Activated naive CD4-positive, alpha-beta T cell treated with anti-CD3 and anti-CD28 coated beads, Interleukin-2, amount 50 U/mL, for 72 hours (primary cell): ENCODE measurements around the gene PDX1. TPM values are rescaled to one million over a fixed set of nuclear protein-coding genes. Genes with fewer than 3 reads are reported as not detected.

ENCODE experiments used
- ATAC-seq, 2 donors: fragments of 150-1000 bp; cut with Tn5 transposase; 2 replicates each; pipeline ENCODE4 v1.10.0; 2021; ENCODE audit warnings: mild to moderate bottlenecking in 2 of 2, moderate library complexity in 2 of 2
- DNase-seq, 2 donors: peaks; one replicate each; pipeline ENCODE4 v3.0.0; 2021 to 2022; ENCODE audit warnings: low spot score in 2 of 2
- H3K27ac Mint-ChIP-seq, 2 donors: one replicate each; pipeline ENCODE4 v1.8.0; 2022; ENCODE audit warnings: mild to moderate bottlenecking in 2 of 2, mixed read lengths in 2 of 2
- H3K36me3 Mint-ChIP-seq, 2 donors: one replicate each; pipeline ENCODE4 v1.8.0; 2022; ENCODE audit warnings: mixed read lengths in 2 of 2
- H3K9me3 Mint-ChIP-seq, 2 donors: one replicate each; pipeline ENCODE4 v1.8.0; 2022; ENCODE audit warnings: mixed read lengths in 2 of 2
- total RNA-seq, 2 donors: library from RNA; stranded (reverse); gene quantifications; one replicate each; pipeline ENCODE4 v1.2.3, GENCODE V29; 2022

The PDX1 gene
- not detected for total RNA-seq

DNA sequence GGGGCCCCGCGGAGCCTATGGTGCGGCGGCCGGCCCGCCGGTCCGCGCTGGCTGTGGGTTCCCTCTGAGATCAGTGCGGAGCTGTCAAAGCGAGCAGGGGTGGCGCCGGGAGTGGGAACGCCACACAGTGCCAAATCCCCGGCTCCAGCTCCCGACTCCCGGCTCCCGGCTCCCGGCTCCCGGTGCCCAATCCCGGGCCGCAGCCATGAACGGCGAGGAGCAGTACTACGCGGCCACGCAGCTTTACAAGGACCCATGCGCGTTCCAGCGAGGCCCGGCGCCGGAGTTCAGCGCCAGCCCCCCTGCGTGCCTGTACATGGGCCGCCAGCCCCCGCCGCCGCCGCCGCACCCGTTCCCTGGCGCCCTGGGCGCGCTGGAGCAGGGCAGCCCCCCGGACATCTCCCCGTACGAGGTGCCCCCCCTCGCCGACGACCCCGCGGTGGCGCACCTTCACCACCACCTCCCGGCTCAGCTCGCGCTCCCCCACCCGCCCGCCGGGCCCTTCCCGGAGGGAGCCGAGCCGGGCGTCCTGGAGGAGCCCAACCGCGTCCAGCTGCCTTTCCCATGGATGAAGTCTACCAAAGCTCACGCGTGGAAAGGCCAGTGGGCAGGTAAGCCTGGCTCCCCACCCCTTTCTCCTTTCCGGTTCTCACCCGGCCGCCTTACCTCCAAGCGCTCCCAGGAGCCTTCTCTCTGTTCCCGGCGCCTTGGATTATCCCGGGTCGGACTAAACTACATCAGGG is at the start of gene PDX1:
Gene PDX1 (plus strand): TSS at position 67 of the 743 bp plus-strand sequence. CDS start 139 bp downstream, at position 206.
- ATAC-seq (peak; percentile 64 to 84), DNase-seq (peak in 1 of 2 donors; percentile 53)
- Mint-ChIP-seq H3K9me3 (no peaks in the 10 kb centered on the region), H3K27ac (no peak within 1 kb of the TSS), H3K36me3 (peaks cover 8 to 9% of the 10 kb centered on the region in 2 donors)

DNA sequence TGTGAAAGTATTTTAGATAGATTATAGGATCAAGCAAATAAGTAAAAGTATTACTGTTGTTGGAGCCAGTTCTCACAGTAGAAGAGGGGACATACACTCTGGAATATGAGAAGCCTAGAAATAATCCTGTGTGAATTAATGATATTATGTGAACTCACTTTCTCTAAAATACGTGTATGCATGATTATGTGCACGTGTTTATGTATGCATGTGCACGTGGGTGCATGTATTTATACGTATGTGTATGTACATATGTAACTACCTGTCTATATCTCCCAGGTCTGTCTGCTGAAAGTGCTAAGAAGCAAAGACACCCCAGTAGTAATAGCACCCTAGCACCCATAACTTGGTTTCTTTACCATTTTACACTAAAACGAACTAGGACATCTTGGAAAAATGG is 41.5 kb upstream of the PDX1 start:
- Mint-ChIP-seq H3K36me3 (peaks cover 0 to 4% of the 10 kb centered on the region in 2 donors), H3K27ac (no peak overlapping the region), H3K9me3 (no peaks in the 10 kb centered on the region)
- DNase-seq: no peak
- ATAC-seq: no peak

DNA sequence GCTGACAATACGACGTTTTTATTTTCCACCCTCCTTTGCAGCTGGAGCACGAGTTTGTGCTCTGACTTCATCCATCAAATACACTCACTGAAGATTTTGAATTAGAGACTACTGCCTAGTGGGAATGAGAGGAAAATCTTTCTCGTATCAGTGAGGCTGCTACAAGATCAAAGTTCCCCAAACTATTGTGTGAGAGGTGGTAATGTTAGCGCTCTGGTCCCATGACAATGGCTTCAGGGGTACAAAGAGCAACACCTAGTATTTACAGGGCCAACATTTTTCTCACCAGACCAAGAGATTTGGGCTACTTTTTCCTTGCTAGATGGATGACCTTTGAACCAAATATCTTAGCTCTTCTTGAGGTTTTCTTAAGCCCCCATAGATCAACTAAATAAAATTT is 30.3 kb upstream of the PDX1 start:
- Mint-ChIP-seq H3K27ac (no peak overlapping the region), H3K36me3 (peaks cover 0 to 14% of the 10 kb centered on the region in 2 donors), H3K9me3 (peaks cover 0 to 12% of the 10 kb centered on the region in 2 donors)
- DNase-seq (no peak), ATAC-seq (no peak)

DNA sequence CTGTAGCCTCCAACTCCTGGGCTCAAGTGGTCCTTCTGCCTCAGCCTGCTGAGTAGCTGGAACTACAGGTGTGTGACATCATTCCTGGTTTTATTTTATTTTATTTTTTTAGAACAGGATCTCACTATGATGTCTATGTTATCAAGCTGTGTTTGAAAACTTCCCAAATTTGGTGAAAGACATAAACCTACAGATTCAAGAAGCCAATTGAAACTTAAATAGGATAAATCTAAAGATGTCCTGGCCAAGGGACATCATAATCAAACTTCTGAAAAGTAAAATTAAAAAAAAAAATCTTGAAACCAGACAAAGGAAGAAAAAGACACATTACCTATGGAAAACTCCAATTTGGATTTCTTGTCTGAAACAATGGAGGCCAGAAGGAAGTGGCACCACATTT is 23.1 kb upstream of the PDX1 start:
- Mint-ChIP-seq H3K9me3 (peaks cover 0 to 12% of the 10 kb centered on the region in 2 donors), H3K27ac (no peak overlapping the region), H3K36me3 (peaks cover 0 to 14% of the 10 kb centered on the region in 2 donors)
- ATAC-seq (no peak), DNase-seq (no peak)

DNA sequence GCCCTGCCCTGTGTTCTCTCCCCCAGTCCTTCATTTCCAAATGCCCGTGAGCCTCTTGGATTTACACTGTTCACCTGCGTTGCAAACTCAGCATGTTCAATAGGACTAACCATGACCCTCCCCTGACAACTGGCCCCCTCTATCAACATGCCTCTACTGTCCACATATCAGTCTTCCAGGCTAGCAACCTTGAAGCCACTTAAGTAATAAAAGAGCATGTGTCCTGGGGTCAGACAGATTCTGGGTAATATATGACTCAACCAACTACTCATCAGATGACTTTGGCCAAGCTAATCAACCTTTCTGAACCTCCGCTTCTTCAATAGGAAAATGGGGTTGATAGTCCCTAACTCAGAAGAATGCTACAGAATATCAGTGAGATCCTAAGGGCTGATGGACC is 15.1 kb upstream of the PDX1 start:
- no peaks in the 10 kb centered on the region for H3K9me3 Mint-ChIP-seq
- no peak for DNase-seq
- no peak overlapping the region for H3K27ac Mint-ChIP-seq
- no peak for ATAC-seq
- no peaks in the 10 kb centered on the region for H3K36me3 Mint-ChIP-seq

DNA sequence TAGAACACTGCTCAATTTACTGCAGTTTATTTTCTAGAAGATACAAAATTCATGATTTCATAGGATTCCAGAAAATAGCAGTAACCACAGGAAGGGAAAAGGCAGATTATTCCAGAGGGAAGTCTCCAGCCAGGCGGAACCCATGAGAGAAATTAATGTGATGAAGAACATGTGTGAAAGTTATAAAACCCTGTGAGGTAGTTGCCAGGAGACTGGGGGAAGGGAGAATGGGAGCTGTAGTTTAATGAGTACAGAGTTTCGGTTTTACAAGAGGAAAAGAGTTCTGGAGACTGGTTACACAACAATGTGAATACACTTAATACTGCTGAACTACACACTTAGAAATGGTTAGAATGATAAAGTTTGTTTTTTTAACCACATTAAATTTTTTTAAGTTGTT is 14.2 kb upstream of the PDX1 start:
- no peak for DNase-seq
- ATAC-seq: no peak
- Mint-ChIP-seq H3K36me3 (no peaks in the 10 kb centered on the region), H3K27ac (no peak overlapping the region), H3K9me3 (no peaks in the 10 kb centered on the region)

DNA sequence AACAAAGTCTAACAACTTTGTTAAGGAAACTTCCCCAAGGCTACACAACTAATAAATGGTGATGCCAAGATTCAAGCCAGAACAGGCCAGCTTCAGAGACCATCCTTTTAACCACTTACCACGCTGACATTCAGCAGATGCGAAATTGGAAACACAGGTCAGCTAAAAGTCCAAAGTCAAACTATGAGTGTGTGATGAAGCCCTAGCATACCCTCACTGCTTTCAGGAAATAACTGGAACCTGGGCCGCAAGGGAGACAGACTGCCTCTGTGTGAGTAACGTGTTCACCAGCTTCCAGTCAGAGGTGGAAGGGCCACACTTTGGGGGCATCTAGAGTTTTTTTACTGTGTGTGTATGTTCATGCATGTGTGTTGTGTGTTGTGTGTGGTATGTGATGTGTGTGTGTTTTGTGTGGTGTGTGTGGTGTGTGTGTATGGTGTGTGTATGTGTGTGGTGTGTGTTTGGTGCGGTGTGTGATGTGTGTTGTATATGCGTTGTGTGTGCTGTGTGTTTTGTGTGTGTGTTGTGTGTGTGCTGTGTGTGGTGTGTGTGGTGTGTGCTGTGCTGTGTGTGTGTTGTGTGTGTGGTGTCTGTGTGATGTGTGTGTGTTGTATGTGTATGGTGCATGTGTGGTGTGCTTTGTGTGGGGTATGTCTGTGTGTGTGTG is 12.5 kb upstream of the PDX1 start:
- no peaks in the 10 kb centered on the region for H3K9me3 Mint-ChIP-seq
- no peak overlapping the region for H3K27ac Mint-ChIP-seq
- DNase-seq: no peak
- H3K36me3 Mint-ChIP-seq: no peaks in the 10 kb centered on the region
- no peak for ATAC-seq

DNA sequence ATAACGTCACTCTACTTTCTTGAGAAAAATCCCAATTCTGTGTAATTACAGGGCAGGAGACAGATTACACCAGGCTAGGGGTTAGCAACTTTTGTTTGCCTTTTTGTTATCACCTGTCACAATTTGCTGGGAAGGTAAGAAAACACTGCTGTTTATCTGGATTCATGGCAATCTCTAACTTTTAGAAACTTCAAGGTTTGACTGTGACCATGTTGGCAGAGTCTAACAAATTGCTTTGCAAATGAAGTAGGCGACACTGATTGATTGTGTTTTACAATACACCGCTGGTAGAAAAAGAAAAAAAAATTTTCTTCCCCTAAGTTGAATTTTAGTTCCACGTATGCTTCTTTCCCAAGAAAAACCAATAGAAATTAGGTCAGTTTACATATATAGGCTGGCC is 10.4 kb upstream of the PDX1 start:
- ATAC-seq (no peak), DNase-seq (no peak)
- Mint-ChIP-seq H3K27ac (no peak overlapping the region), H3K36me3 (no peaks in the 10 kb centered on the region), H3K9me3 (no peaks in the 10 kb centered on the region)

DNA sequence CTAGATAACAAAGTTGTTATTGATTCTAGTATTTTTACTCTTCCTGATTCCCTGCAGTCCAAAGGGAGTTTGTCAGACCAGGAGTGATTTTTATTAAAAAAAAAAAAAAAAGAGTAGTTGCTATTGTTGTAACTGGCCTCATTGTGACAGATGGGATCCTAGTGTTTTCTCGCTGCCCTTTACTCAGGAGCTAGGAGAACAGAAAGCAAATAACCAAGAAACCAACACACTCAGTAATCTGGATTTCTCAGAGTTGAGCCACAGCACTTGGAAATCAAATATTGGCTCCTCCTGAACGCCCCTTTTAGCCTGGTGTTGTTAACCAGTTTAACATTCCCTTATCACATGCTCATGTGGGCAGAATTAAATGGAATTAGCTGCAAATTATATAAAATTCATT is 8.3 kb upstream of the PDX1 start:
- no peak for DNase-seq
- no peaks in the 10 kb centered on the region for H3K36me3 Mint-ChIP-seq
- H3K27ac Mint-ChIP-seq: no peak overlapping the region
- H3K9me3 Mint-ChIP-seq: no peaks in the 10 kb centered on the region
- ATAC-seq: no peak

DNA sequence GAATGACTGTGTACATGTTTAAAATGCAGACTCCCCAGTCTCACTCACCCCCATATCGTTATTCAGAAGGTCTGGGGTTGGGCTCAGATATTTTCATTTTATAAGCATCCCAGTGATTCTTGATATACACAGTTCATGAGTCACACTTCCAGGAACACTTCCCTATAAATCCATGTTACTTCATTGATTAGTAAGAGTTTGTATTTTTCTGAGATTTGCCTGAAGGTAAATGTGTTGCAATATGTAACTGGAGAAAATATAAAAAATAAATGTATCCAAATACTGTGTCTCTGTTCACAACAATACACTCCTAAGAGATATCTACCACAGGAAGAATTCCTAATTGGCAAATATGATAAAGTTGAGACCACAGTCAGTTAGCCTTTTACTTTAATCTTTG is 6.6 kb upstream of the PDX1 start:
- H3K9me3 Mint-ChIP-seq: no peaks in the 10 kb centered on the region
- no peak overlapping the region for H3K27ac Mint-ChIP-seq
- DNase-seq (no peak), ATAC-seq (no peak)
- H3K36me3 Mint-ChIP-seq: peaks cover 0 to 5% of the 10 kb centered on the region in 2 donors

DNA sequence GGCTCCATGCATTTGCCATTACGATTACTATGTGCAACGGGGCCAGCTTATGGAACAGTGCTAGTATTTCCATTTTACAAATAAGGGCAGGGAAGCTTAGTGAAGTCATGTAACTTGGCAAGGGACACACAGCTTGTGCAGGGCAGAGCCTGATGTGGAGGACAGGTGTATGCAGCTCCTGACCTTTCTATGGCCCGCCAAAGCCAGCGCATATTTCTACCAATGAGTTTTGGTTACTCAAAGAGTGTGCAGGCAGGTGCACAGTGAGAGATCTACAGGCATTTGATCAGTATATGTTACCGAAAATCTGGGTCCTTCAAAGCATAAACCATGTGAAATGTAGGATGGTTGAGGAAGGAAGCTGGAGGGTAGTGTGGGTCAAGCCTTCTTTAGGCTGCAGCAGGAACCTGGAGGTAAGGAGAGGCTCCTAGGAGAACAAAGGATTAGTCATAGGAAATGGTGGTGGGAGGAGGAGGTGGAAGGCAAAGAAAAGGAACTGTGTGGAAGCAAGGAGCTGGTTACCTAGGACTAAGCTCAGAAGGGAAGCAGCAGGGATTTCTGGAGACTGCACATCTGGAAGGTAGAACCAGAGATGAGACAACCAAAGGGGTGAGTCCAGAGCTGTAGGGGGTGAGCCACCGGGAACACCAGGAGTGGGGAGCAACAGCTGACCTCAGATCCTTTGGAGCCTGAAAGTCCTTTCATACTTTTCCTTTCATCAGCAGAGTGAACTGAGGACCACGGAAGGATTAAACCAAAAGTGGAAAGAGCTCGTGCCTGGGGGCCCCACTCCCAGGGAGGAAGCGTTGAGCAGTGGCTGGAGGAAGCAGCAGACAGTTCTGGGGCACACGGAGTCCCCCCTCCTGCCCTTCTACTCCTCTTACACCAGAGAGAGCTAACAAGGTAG is 4.2 kb upstream of the PDX1 start:
- DNase-seq (no peak), ATAC-seq (no peak)
- Mint-ChIP-seq H3K36me3 (peaks cover 0 to 8% of the 10 kb centered on the region in 2 donors), H3K27ac (no peak overlapping the region), H3K9me3 (no peaks in the 10 kb centered on the region)

DNA sequence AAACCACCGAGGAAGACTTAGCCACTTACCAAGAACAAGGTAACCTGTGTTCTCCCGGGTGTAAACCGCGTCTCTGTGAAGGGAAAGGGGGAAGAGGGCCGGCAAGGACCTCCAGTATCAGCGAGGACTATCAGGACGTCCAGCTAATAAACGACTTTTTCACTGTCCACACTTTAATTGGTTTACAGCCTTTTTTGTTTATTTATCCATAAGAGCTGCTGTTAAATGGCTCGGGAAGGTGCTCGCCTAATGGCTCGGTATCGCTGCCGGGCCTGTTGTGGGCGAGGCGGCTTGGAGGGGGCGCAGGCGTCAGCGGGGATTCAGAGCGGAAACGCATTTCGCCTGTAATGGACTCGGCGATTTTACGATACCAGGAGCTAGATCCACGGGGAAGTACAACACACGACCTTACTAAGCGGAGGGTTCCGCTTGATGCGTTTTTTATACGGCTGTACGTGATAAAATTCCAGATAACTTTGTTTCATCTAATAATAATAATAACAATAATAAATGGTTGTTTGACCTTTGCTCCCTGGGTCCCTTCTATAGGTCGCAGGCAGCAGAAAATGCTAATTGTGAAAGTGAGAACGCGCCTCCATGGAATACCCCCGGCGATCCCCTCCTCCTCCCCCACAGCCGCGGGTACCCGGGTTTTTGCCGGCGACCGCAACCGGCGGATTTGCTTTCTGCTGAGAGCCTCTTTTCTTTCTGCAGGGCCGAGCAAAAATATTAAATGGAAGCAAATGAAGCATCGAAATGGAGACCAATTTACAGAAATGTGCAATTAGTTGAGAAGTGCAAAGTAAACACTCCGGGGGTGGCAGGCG is 2.5 kb upstream of the PDX1 start:
- no peaks in the 10 kb centered on the region for H3K9me3 Mint-ChIP-seq
- ATAC-seq: no peak

DNA sequence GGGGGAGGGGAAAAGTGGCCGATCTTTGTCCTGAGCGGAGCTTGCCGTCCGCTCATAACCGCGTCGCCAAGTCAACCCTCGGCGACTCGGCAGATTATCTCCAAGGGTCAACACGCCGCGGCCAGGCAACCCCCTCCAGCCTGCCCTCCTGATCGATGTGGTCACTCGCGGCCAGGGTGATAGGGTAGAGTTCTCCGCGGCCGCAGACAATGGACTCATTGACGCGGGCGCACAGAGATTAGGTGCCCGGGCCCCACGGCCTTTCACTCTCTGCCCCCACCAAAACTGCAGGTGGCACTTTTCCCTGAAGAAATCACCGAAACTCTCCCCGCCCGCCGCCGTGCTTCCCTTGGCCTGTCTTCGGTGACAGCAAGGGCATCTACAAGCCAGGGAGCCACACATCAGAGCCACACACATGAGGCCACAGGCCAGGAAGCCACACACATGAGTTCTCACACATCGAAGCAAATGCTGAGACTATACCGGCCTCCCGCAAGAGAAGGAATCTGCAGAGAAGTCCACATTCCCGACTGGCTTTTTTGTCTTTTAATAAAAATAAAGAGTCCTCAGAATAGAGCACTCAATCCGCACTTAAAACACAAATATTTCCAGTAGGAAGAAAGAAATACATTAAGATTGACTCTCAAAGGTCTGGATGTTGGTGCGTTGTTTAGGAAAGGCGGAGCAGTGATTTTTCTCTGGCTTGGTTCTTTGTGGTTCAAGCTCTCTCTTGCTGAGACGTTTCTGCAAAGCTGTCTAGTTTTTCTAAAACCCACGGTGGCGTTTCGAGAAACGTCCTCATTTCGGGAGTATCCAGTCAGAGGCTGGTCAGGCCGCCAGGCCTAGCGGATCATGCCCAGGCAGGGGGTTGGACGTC is 1.5 kb upstream of the PDX1 start:
- H3K27ac Mint-ChIP-seq: peak overlapping the region in 1 of 2 donors; percentile 36
- no peaks in the 10 kb centered on the region for H3K9me3 Mint-ChIP-seq
- DNase-seq: no peak
- ATAC-seq: no peak
- H3K36me3 Mint-ChIP-seq: peaks cover 3 to 8% of the 10 kb centered on the region in 2 donors

More for the DNA sequence above, 2.5 kb upstream of the PDX1 start:
- H3K36me3 Mint-ChIP-seq: peaks cover 0 to 8% of the 10 kb centered on the region in 2 donors
- DNase-seq: no peak
- peak overlapping the region in 1 of 2 donors; percentile 74 for H3K27ac Mint-ChIP-seq

DNA sequence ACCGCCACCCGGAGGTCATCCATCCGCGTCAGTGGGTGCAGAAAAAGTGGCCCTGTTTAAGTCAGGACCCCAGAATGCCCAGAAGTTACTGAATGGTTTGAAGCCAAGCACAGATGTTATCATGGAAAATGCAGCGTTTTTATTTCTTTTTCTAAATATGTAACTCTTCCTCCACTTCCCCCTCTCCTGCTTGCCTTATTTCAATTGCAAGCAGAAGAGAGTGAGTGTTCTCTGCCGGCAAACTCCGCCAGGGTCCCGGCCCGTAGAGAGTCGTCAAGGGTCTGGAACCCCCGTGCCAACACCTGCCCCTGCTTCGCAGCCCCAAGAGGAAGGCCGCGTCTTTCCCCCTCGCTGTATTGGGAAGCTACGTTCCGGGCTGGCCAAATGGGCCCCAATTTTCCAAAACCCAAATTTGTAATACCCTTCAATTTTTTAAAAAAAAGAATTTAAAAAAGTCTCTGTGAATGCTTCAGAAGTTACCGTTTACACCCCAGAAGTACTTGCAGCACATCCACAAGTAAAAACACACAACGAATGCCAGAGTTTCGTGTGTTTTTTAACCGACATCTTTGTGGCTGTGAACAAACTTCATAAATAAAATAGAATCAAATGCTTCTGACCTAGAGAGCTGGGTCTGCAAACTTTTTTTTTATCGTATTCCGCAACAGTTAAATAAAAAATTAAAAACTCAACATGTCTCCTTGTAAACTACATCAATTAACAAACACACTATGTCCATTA is 712 bp upstream of the PDX1 start:
- no peak for ATAC-seq
- Mint-ChIP-seq H3K36me3 (peaks cover 8 to 9% of the 10 kb centered on the region in 2 donors), H3K27ac (no peak overlapping the region), H3K9me3 (no peaks in the 10 kb centered on the region)
- DNase-seq: no peak

DNA sequence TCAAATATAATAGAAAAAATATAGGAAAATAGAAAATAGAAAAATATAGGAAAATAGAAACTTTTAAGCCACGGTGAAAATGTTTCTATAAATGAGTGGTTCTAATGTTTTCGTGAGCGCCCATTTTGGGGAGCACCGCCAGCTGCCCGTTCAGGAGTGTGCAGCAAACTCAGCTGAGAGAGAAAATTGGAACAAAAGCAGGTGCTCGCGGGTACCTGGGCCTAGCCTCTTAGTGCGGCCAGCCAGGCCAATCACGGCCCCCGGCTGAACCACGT is 204 bp upstream of the PDX1 start:
- DNase-seq (no peak), ATAC-seq (no peak)
- no peak overlapping the region for H3K27ac Mint-ChIP-seq
- no peaks in the 10 kb centered on the region for H3K9me3 Mint-ChIP-seq
- peaks cover 8 to 9% of the 10 kb centered on the region in 2 donors for H3K36me3 Mint-ChIP-seq
